Liver (tissue), 9 donors: ENCODE data around the gene DARS1. TPM values are rescaled to one million over a fixed set of nuclear protein-coding genes. Genes with fewer than 3 reads are reported as not detected.
A peak's percentile ranks its signal among the peaks of the same experiment; 100 is the strongest.

Source experiments
- DNase-seq: peaks from one replicate; pipeline ENCODE4 v3.0.0-alpha.2; 2017; ENCODE audit warnings: low spot score
- H3K27ac ChIP-seq, 2 donors: one replicate each; pipeline ENCODE4 v1.7.0; 2013; ENCODE audit warnings: inconsistent platforms in 2 of 2, low read length in 2 of 2, control low read depth in 1 of 2, low read depth in 1 of 2, mild to moderate bottlenecking in 1 of 2
- H3K27me3 ChIP-seq, 4 donors: one replicate each; pipeline versions ENCODE4 v1.6.1 to v1.7.0; 2013; ENCODE audit warnings: low read length in 3 of 4, inconsistent platforms in 1 of 4, mild to moderate bottlenecking in 1 of 4, moderate library complexity in 1 of 4; ENCODE audit not compliant: control insufficient read depth in 4 of 4, insufficient read depth in 4 of 4
- H3K36me3 ChIP-seq, 4 donors: one replicate each; pipeline versions ENCODE4 v1.6.1 to v1.7.0; 2013; ENCODE audit warnings: low read length in 3 of 4, mild to moderate bottlenecking in 3 of 4, low read depth in 1 of 4, moderate library complexity in 1 of 4; ENCODE audit not compliant: control insufficient read depth in 4 of 4, insufficient read depth in 3 of 4
- H3K4me1 ChIP-seq, 4 donors: one replicate each; pipeline versions ENCODE4 v1.6.1 to v1.7.0; 2013; ENCODE audit warnings: low read length in 3 of 4, mild to moderate bottlenecking in 3 of 4, moderate library complexity in 1 of 4; ENCODE audit not compliant: control insufficient read depth in 4 of 4, insufficient read depth in 4 of 4
- H3K4me3 ChIP-seq, 3 donors: one replicate each; pipeline versions ENCODE4 v1.6.1 to v1.7.0; 2013; ENCODE audit warnings: low read length in 3 of 3, control low read depth in 1 of 3, low read depth in 1 of 3, mild to moderate bottlenecking in 1 of 3
- H3K9ac ChIP-seq, 2 donors: one replicate each; pipeline ENCODE4 v1.7.0; 2013; ENCODE audit warnings: low read length in 2 of 2, mild to moderate bottlenecking in 2 of 2, moderate library complexity in 2 of 2, control low read depth in 1 of 2, low read depth in 1 of 2
- H3K9me3 ChIP-seq, 4 donors: one replicate each; pipeline versions ENCODE4 v1.6.1 to v1.7.0; 2013; ENCODE audit warnings: low read length in 3 of 4; ENCODE audit not compliant: control insufficient read depth in 4 of 4
- FOXA1 ChIP-seq: IDR thresholded peaks from 2 replicates; pipeline ENCODE4 v1.6.1; 2016; ENCODE audit warnings: antibody characterized with exemption
- FOXA2 ChIP-seq: IDR thresholded peaks from 2 replicates; pipeline ENCODE4 v1.6.1; 2016; ENCODE audit warnings: antibody characterized with exemption
- HNF4G ChIP-seq: IDR thresholded peaks from 2 replicates; pipeline ENCODE4 v1.6.1; 2016; ENCODE audit warnings: antibody characterized with exemption
- JUND ChIP-seq, 2 donors: IDR thresholded peaks; 2 replicates each; pipeline ENCODE4 v1.6.1; 2016; ENCODE audit warnings: antibody characterized with exemption in 2 of 2
- MAX ChIP-seq: IDR thresholded peaks from 2 replicates; pipeline ENCODE4 v1.6.1; 2016; ENCODE audit warnings: antibody characterized with exemption
- NR2F2 ChIP-seq: IDR thresholded peaks from 2 replicates; pipeline ENCODE4 v1.6.1; 2016; ENCODE audit warnings: antibody characterized with exemption
- RXRA ChIP-seq, 2 donors: IDR thresholded peaks; 2 replicates each; pipeline ENCODE4 v1.6.1; 2017 to 2018; ENCODE audit warnings: antibody characterized with exemption in 2 of 2, mild to moderate bottlenecking in 1 of 2
- SP1 ChIP-seq: IDR thresholded peaks from 2 replicates; pipeline ENCODE4 v1.6.1; 2018; ENCODE audit warnings: antibody characterized with exemption, mild to moderate bottlenecking
- YY1 ChIP-seq: IDR thresholded peaks from 2 replicates; pipeline ENCODE4 v1.6.1; 2016; ENCODE audit warnings: antibody characterized with exemption, mild to moderate bottlenecking
- ZBTB33 ChIP-seq: IDR thresholded peaks from 2 replicates; pipeline ENCODE4 v1.6.1; 2016; ENCODE audit warnings: antibody characterized with exemption
- WGBS: extraction: QIAGEN DNeasy Blood & Tissue Kit; methylation state at CpG from one replicate; pipeline ENCODE4 v1.1.7; 2013; 5-methylcytosine and 5-hydroxymethylcytosine counted together
- polyA plus RNA-seq, 2 donors: library from polyadenylated mRNA; stranded (reverse) in 1 of 2; unstranded in 1 of 2; fragments of 200-250 nt in 1 of 2; fragments of >200 nt in 1 of 2; fragmentation: Nextera tagmentation in 1 of 2; extraction: Ambion mirVana in 1 of 2; gene quantifications; one replicate each; pipeline versions ENCODE4 v1.2.1 to v1.2.3, GENCODE V29; 2013 to 2015
- total RNA-seq, 2 donors: library from RNA; depleted of rRNA; stranded (reverse); fragments of >200 nt; gene quantifications; one replicate each; pipeline ENCODE4 v1.2.3, GENCODE V29; 2014
- donor health status: healthy.
- donor health status: healthy.
- donor health status: healthy.
- donor health status: healthy.
- donor health status: healthy.

DARS1 gene
- total and polyA plus RNA-seq, 4 donors, result 25.0 to 44.1 (median 32.6) TPM

GRCh38 chr2:135987441-135987840, 2.0 kb upstream of the DARS1 start (continued):
- TF ChIP-seq JUND (IDR thresholded peaks at IDR 0.05), result no peak
- TF ChIP-seq HNF4G, result no peak

GRCh38 chr2:135986507-135986906, 1.1 kb upstream of the DARS1 start:
- H3K27me3 ChIP-seq, result no peaks in the 10 kb centered on the region
- WGBS, result 96% methylated on average over 5 of the region's 5 CpGs
- H3K4me1 ChIP-seq, result peaks cover 0 to 6% (median 3%) of the 10 kb centered on the region in 4 donors
- TF ChIP-seq JUND (IDR thresholded peaks at IDR 0.05), result no peak
- TF ChIP-seq FOXA1, result no peak
- no peak for TF ChIP-seq MAX
- no peak for TF ChIP-seq SP1
- H3K4me3 ChIP-seq, result no peak overlapping the region
- H3K36me3 ChIP-seq, result peaks cover 0 to 5% (median 3%) of the 10 kb centered on the region in 4 donors
- DNase-seq, result no peak
- no peaks in the 10 kb centered on the region for H3K9me3 ChIP-seq
- peak overlapping the region; percentile 98 to 99 for H3K27ac ChIP-seq
- H3K9ac ChIP-seq, result no peak overlapping the region

GRCh38 chr2:135985826-135986393, 484 bp upstream of the DARS1 start:
- DNase-seq, result no peak
- Histone ChIP-seq H3K27ac (peak overlapping the region; percentile 98 to 99), H3K4me3 (peak overlapping the region; percentile 80 to 90 (median 84)), H3K9ac (peak overlapping the region; percentile 45 to 73), H3K36me3 (peaks cover 2 to 7% (median 3%) of the 10 kb centered on the region in 4 donors), H3K27me3 (no peaks in the 10 kb centered on the region), H3K4me1 (peaks cover 0 to 6% (median 3%) of the 10 kb centered on the region in 4 donors), H3K9me3 (no peaks in the 10 kb centered on the region)
- WGBS, result 22% methylated on average over 19 of the region's 19 CpGs
- no peak for TF ChIP-seq YY1
- no peak for TF ChIP-seq FOXA2
- no peak for TF ChIP-seq NR2F2

GRCh38 chr2:135984199-135985017, 1.0 kb downstream of the DARS1 start:
- TF ChIP-seq ZBTB33, result no peak
- TF ChIP-seq RXRA (IDR thresholded peaks at IDR 0.05), result peak; percentile 22 to 66
- DNase-seq, result no peak
- Histone ChIP-seq H3K27ac (peak overlapping the region; percentile 98 to 99), H3K9ac (peak overlapping the region; percentile 82 to 86), H3K36me3 (peaks cover 2 to 12% (median 5%) of the 10 kb centered on the region in 4 donors), H3K4me3 (peak overlapping the region; percentile 80 to 90 (median 84)), H3K9me3 (no peaks in the 10 kb centered on the region), H3K27me3 (no peaks in the 10 kb centered on the region), H3K4me1 (peaks cover 0 to 6% (median 3%) of the 10 kb centered on the region in 4 donors)
- WGBS, result 13% methylated on average over 6 of the region's 6 CpGs
